SK-N-SH (cell line): ENCODE data around the gene HRCT1. TPM values are rescaled to one million over a fixed set of nuclear protein-coding genes. Genes with fewer than 3 reads are reported as not detected.

Experiments
- CTCF ChIA-PET: fragments of 300-600, 350-600 bp; formaldehyde crosslinking; extraction: SDS; loops from one replicate; lab custom pipeline; 2021; lab: Yijun Ruan, JAX
- POLR2A ChIA-PET: fragments of 350-600 bp; sonication (Branson Sonifier 250); formaldehyde crosslinking; extraction: SDS; loops from one replicate; lab custom pipeline; 2020; ENCODE audit warnings: antibody characterized with exemption, inconsistent platforms; lab: Yijun Ruan, JAX
- DNase-seq: peaks from one replicate; pipeline ENCODE4 v3.0.0; 2012
- H2AFZ ChIP-seq: fragments of 200-600 bp; sonication (generic); 2 replicates; pipeline ENCODE4 v1.8.1; 2016; ENCODE audit warnings: antibody characterized with exemption, mild to moderate bottlenecking, low read depth
- H3F3A ChIP-seq: fragments of 200-600 bp; sonication (generic); replicated peaks from 2 replicates; pipeline ENCODE3; 2016; ENCODE audit warnings: antibody characterized with exemption, mild to moderate bottlenecking; ENCODE audit not compliant: insufficient read depth
- H3K27ac ChIP-seq, 2 experiments: fragments of 200-500 bp in 1 of 2; fragments of 200-600 bp in 1 of 2; sonication (Bioruptor generic) in 1 of 2; sonication (generic), shearing (Covaris generic) in 1 of 2; 2 replicates each; pipeline versions ENCODE4 v1.5.1 to v1.6.1; 2014 to 2016; ENCODE audit warnings: low read depth in 2 of 2, inconsistent platforms in 1 of 2, low read length in 1 of 2, mild to moderate bottlenecking in 1 of 2, mixed read lengths in 1 of 2
- H3K27me3 ChIP-seq: fragments of 200-600 bp; sonication (generic), shearing (Covaris generic); 2 replicates; pipeline ENCODE4 v1.6.1; 2016; ENCODE audit warnings: mixed run types; ENCODE audit not compliant: insufficient read depth
- H3K36me3 ChIP-seq, 2 experiments: fragments of 200-500 bp in 1 of 2; fragments of 200-600 bp in 1 of 2; sonication (Bioruptor generic) in 1 of 2; sonication (generic) in 1 of 2; replicated peaks in 1 of 2; 2 replicates each; pipeline versions ENCODE3 to v1.5.1; 2014 to 2016; ENCODE audit warnings: low read length in 1 of 2, mild to moderate bottlenecking in 1 of 2; ENCODE audit not compliant: insufficient read depth in 2 of 2, control insufficient read depth in 1 of 2
- H3K4me1 ChIP-seq, 2 experiments: fragments of 200-500 bp in 1 of 2; fragments of 200-600 bp in 1 of 2; sonication (Bioruptor generic) in 1 of 2; sonication (generic), shearing (Covaris generic) in 1 of 2; 2 replicates each; pipeline versions ENCODE4 v1.5.1 to v1.6.1; 2014 to 2016; ENCODE audit warnings: low read depth in 1 of 2, low read length in 1 of 2, mixed run types in 1 of 2; ENCODE audit not compliant: insufficient read depth in 2 of 2, control insufficient read depth in 1 of 2
- H3K4me2 ChIP-seq: fragments of 200-600 bp; sonication (generic), shearing (Covaris generic); 2 replicates; pipeline ENCODE4 v1.6.1; 2017; ENCODE audit warnings: mixed run types
- H3K4me3 ChIP-seq, 2 experiments: fragments of 200-500 bp in 1 of 2; fragments of 200-600 bp in 1 of 2; sonication (Bioruptor generic) in 1 of 2; sonication (generic), shearing (Covaris generic) in 1 of 2; 2 replicates each; pipeline versions ENCODE4 v1.5.1 to v1.8.1; 2014 to 2016; ENCODE audit warnings: low read depth in 2 of 2, inconsistent platforms in 1 of 2, low read length in 1 of 2, mild to moderate bottlenecking in 1 of 2, mixed read lengths in 1 of 2, moderate library complexity in 1 of 2
- H3K79me2 ChIP-seq: fragments of 200-600 bp; sonication (generic); 2 replicates; pipeline ENCODE4 v1.8.1; 2017; ENCODE audit warnings: mild to moderate bottlenecking; ENCODE audit not compliant: insufficient read depth
- H3K9ac ChIP-seq: fragments of 200-600 bp; sonication (generic); 2 replicates; pipeline ENCODE4 v1.6.1; 2017; ENCODE audit warnings: mixed run types
- H3K9me2 ChIP-seq: fragments of 200-600 bp; sonication (generic); 2 replicates; pipeline ENCODE4 v1.6.1; 2017; ENCODE audit warnings: mixed run types
- H3K9me3 ChIP-seq: fragments of 200-600 bp; sonication (generic); 2 replicates; pipeline ENCODE4 v1.6.1; 2017; ENCODE audit warnings: mixed run types, mild to moderate bottlenecking, moderate library complexity
- H4K20me1 ChIP-seq: fragments of 200-600 bp; sonication (generic); 2 replicates; pipeline ENCODE4 v1.6.1; 2017; ENCODE audit warnings: mild to moderate bottlenecking, mixed run types; ENCODE audit not compliant: insufficient read depth
- FOSL2 ChIP-seq: IDR thresholded peaks from 2 replicates; pipeline ENCODE4 v1.4.0; 2012; ENCODE audit warnings: low read depth, mild to moderate bottlenecking, moderate library complexity, borderline replicate concordance
- FOXM1 ChIP-seq: IDR thresholded peaks from 2 replicates; pipeline ENCODE4 v1.4.0; 2012; ENCODE audit warnings: low read depth, mild to moderate bottlenecking
- GATA2 ChIP-seq: sonication (generic); formaldehyde crosslinking; IDR thresholded peaks from 2 replicates; pipeline ENCODE4 v1.5.0; 2020; ENCODE audit warnings: mild to moderate bottlenecking, missing genetic modification reagents
- MXI1 ChIP-seq: IDR thresholded peaks from 2 replicates; pipeline ENCODE4 v1.6.1; 2012; ENCODE audit warnings: mild to moderate bottlenecking, low read depth, low read length, improper control_type of control experiment
- NFIC ChIP-seq: IDR thresholded peaks from 2 replicates; pipeline ENCODE4 v1.4.0; 2012; ENCODE audit warnings: borderline replicate concordance
- NRF1 ChIP-seq: IDR thresholded peaks from 2 replicates; pipeline ENCODE4 v1.6.1; 2012; ENCODE audit warnings: low read depth, mild to moderate bottlenecking, low read length
- PBX3 ChIP-seq: IDR thresholded peaks from 2 replicates; pipeline ENCODE4; 2012
- RAD21 ChIP-seq: IDR thresholded peaks from 2 replicates; pipeline ENCODE4 v1.6.1; 2012; ENCODE audit warnings: mild to moderate bottlenecking, low read length
- RCOR1 ChIP-seq: fragments of 150-350 bp; IDR thresholded peaks from 2 replicates; pipeline ENCODE4 v1.6.1; 2017; ENCODE audit warnings: antibody characterized with exemption, low read length
- RFX5 ChIP-seq: IDR thresholded peaks from 2 replicates; pipeline ENCODE4 v1.6.1; 2012; ENCODE audit warnings: mild to moderate bottlenecking, improper control_type of control experiment, low read length
- SMC3 ChIP-seq: IDR thresholded peaks from 2 replicates; pipeline ENCODE4 v1.6.1; 2012; ENCODE audit warnings: low read depth, low read length, improper control_type of control experiment
- TAF1 ChIP-seq: IDR thresholded peaks from 2 replicates; pipeline ENCODE4 v1.6.1; 2012; ENCODE audit warnings: low read depth, mild to moderate bottlenecking, low read length, moderate library complexity, borderline replicate concordance
- TCF12 ChIP-seq: IDR thresholded peaks from 2 replicates; pipeline ENCODE4 v1.4.0; 2012
- WGBS: methylation state at CpG from one replicate; pipeline ENCODE4 v1.1.6; 2017; ENCODE audit warnings: low lambda C conversion rate; 5-methylcytosine and 5-hydroxymethylcytosine counted together
- polyA plus RNA-seq, 3 experiments: library from polyadenylated mRNA; depleted of rRNA; stranded (reverse); fragments of >200 nt; gene quantifications; 2 replicates each; pipeline ENCODE4 v1.2.3, GENCODE V29; 2012
- TF ChIP-seq, protein P1 (sequence below): fragments of 150-350 bp; IDR thresholded peaks from 2 replicates; pipeline ENCODE4 v1.6.1; 2017; ENCODE audit warnings: antibody characterized with exemption, low read length, low read depth, borderline replicate concordance
- TF ChIP-seq, protein P2 (sequence below): IDR thresholded peaks from 2 replicates; pipeline ENCODE4 v1.4.0; 2012; ENCODE audit warnings: low read depth, borderline replicate concordance

The HRCT1 gene
- polyA plus RNA-seq, 1 of the 3 experiments (the other 2 are of a cell fraction), result 3.0 TPM

GRCh38 chr9:35859310-35859989 lies 46.6 kb upstream of the HRCT1 start:
- Histone ChIP-seq H3K4me1 (peaks cover 0 to 9% of the 10 kb centered on the region in 2 experiments; a peak in 1 of 4 replicates), H3F3A (no peaks in the 10 kb centered on the region), H3K9me3 (no peaks in the 10 kb centered on the region), H3K27ac (no peak overlapping the region), H4K20me1 (no peaks in the 10 kb centered on the region), H3K9ac (no peak overlapping the region), H3K79me2 (no peaks in the 10 kb centered on the region), H3K27me3 (no peaks in the 10 kb centered on the region; the same call in 1 of the 2 replicates), H3K4me3 (no peak overlapping the region), H3K36me3 (no peaks in the 10 kb centered on the region), H3K9me2 (no peaks in the 10 kb centered on the region), H3K4me2 (no peak overlapping the region), H2AFZ (no peak overlapping the region)
- WGBS, result 54% methylated on average over 15 of the region's 16 CpGs
- ChIA-PET CTCF (interaction anchor here (1.0 to 4.9 kb wide), 7 partner anchors 12 to 70 kb away, joined by 3 to 25 read pairs (median 7); no protein-coding TSS in a partner anchor), POLR2A (no interaction called here)
- peak; percentile 51 for DNase-seq
- TF ChIP-seq NFIC (no peak), PBX3 (no peak), RCOR1 (no peak)

GRCh38 chr9:35859990-35860339 lies 46.0 kb upstream of the HRCT1 start:
- Histone ChIP-seq H2AFZ (no peak overlapping the region), H3K4me1 (peaks cover 0 to 9% of the 10 kb centered on the region in 2 experiments; a peak in 1 of 4 replicates), H3F3A (no peaks in the 10 kb centered on the region), H3K4me3 (no peak overlapping the region), H3K27ac (no peak overlapping the region), H3K9me2 (no peaks in the 10 kb centered on the region), H3K9me3 (no peaks in the 10 kb centered on the region), H3K36me3 (no peaks in the 10 kb centered on the region), H3K4me2 (no peak overlapping the region), H3K9ac (no peak overlapping the region), H3K79me2 (no peaks in the 10 kb centered on the region), H3K27me3 (no peaks in the 10 kb centered on the region; the same call in 1 of the 2 replicates), H4K20me1 (no peaks in the 10 kb centered on the region)
- CTCF ChIA-PET, result interaction anchor here (1.2 to 4.9 kb wide), 6 partner anchors 11 to 89 kb away, joined by 3 to 25 read pairs (median 6); no protein-coding TSS in a partner anchor
- TF ChIP-seq RFX5 (no peak), RAD21 (no peak), TCF12 (no peak), NFIC (no peak), MXI1 (no peak), FOXM1 (no peak), GATA2 (CRISPR knock-in tag) (no peak), PBX3 (no peak), NRF1 (no peak), FOSL2 (no peak), RCOR1 (no peak), TAF1 (no peak), SMC3 (no peak)
- TF ChIP-seq, protein P1, sequence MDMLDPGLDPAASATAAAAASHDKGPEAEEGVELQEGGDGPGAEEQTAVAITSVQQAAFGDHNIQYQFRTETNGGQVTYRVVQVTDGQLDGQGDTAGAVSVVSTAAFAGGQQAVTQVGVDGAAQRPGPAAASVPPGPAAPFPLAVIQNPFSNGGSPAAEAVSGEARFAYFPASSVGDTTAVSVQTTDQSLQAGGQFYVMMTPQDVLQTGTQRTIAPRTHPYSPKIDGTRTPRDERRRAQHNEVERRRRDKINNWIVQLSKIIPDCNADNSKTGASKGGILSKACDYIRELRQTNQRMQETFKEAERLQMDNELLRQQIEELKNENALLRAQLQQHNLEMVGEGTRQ, result no peak
- TF ChIP-seq, protein P2, sequence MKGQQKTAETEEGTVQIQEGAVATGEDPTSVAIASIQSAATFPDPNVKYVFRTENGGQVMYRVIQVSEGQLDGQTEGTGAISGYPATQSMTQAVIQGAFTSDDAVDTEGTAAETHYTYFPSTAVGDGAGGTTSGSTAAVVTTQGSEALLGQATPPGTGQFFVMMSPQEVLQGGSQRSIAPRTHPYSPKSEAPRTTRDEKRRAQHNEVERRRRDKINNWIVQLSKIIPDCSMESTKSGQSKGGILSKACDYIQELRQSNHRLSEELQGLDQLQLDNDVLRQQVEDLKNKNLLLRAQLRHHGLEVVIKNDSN, result no peak
- POLR2A ChIA-PET, result no interaction called here
- DNase-seq, result no peak
- 59% methylated on average over 3 of the region's 3 CpGs for WGBS
